OCI-M2 (cell line): ENCODE measurements around the gene SEMA3A.
"Not testable (repeated sequence)": the region's sequence is repeated elsewhere in the genome, so short reads cannot be mapped to it uniquely, and the experiment has no call there.

ENCODE experiments used
- DNase-seq: peaks from one replicate; lab custom pipeline; 2025; ENCODE audit not compliant: unreplicated experiment; lab: John Stamatoyannopoulos, UW

Gene SEMA3A

GRCh38 chr7:84157171-84157570 lies 37.4 kb downstream of the SEMA3A start:
- DNase-seq, result no peak

GRCh38 chr7:84154991-84155781 lies 39.4 kb downstream of the SEMA3A start:
- no peak for DNase-seq

- no peak for DNase-seq
Observed at GRCh38 chr7:84152995-84153394, 41.6 kb downstream of the SEMA3A start.

GRCh38 chr7:84150370-84150769 lies 44.2 kb downstream of the SEMA3A start:
- DNase-seq, result not testable (repeated sequence)

- no peak for DNase-seq
Observed at GRCh38 chr7:84149573-84149972, 45.0 kb downstream of the SEMA3A start.

- DNase-seq, result no peak
Observed at GRCh38 chr7:84145892-84146291, 48.7 kb downstream of the SEMA3A start.

GRCh38 chr7:84144935-84145334 lies 49.7 kb downstream of the SEMA3A start:
- DNase-seq, result no peak

- DNase-seq, result no peak
Observed at GRCh38 chr7:84144480-84144879, 50.1 kb downstream of the SEMA3A start.

GRCh38 chr7:84142726-84143125 lies 51.9 kb downstream of the SEMA3A start:
- DNase-seq, result no peak

- DNase-seq, result no peak
Observed at GRCh38 chr7:84139986-84140729, 54.4 kb downstream of the SEMA3A start.

- DNase-seq, result no peak
Observed at GRCh38 chr7:84138411-84138810, 56.2 kb downstream of the SEMA3A start.

GRCh38 chr7:84137812-84138211 lies 56.8 kb downstream of the SEMA3A start:
- DNase-seq, result no peak

- DNase-seq, result no peak
Observed at GRCh38 chr7:84136809-84137208, 57.8 kb downstream of the SEMA3A start.

GRCh38 chr7:84136336-84136735 lies 58.3 kb downstream of the SEMA3A start:
- DNase-seq, result no peak

GRCh38 chr7:84134169-84134568 lies 60.4 kb downstream of the SEMA3A start:
- no peak for DNase-seq

GRCh38 chr7:84125654-84126053 lies 68.9 kb downstream of the SEMA3A start:
- no peak for DNase-seq

- DNase-seq, result no peak
Observed at GRCh38 chr7:84123965-84124547, 70.5 kb downstream of the SEMA3A start.

GRCh38 chr7:84122582-84123360 lies 71.8 kb downstream of the SEMA3A start:
- no peak for DNase-seq

- no peak for DNase-seq
Observed at GRCh38 chr7:84117304-84117703, 77.3 kb downstream of the SEMA3A start.

GRCh38 chr7:84113906-84114850 lies 80.4 kb downstream of the SEMA3A start:
- DNase-seq, result no peak
